ENCODE measurements around the gene GUK1.

Gene GUK1, protein sequence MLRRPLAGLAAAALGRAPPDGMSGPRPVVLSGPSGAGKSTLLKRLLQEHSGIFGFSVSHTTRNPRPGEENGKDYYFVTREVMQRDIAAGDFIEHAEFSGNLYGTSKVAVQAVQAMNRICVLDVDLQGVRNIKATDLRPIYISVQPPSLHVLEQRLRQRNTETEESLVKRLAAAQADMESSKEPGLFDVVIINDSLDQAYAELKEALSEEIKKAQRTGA

DNA sequence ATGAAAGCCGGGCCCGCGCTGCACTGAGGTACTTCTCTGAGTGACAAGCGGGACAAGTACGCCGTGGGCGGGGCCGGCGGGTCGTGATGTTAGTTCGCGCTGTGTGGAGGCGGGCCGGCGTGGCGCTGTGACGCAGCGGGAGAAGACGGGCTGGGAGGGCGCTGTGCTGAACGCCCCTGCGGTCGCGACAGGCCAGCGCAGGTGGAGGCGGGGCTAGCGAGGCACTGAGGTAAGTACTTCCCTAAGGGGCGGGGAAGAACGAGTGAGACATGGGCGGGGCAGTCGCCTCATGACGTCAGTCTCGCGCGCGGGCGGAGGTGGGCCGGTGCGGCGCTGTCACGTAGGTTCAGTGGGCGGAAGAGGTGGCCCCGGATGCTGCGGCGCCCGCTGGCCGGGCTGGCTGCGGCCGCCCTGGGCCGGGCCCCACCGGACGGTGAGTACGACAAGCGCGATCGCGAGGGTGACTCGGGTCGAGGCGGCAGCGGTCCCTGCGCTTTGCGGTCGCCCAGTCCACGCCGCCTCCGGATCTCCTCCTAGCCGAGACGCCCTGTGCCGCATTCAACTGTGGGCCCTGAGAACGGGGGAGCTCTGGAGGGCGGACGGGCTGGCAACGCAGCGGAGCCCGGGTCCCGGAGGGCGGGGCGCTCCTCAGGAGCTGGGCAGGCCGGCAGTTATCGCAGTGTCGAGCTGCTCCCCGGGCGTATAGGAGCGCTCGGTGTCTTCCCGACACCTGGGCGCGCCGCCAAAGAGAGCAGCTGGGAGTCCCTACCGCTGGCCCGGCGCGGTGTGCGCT, at the start of gene GUK1:
Gene GUK1, plus strand, starts transcription at position 349 of the 793 bp plus-strand sequence. Its CDS starts 24 bp downstream, at position 373.
- peak; percentile 100 for DNase-seq

DNA sequence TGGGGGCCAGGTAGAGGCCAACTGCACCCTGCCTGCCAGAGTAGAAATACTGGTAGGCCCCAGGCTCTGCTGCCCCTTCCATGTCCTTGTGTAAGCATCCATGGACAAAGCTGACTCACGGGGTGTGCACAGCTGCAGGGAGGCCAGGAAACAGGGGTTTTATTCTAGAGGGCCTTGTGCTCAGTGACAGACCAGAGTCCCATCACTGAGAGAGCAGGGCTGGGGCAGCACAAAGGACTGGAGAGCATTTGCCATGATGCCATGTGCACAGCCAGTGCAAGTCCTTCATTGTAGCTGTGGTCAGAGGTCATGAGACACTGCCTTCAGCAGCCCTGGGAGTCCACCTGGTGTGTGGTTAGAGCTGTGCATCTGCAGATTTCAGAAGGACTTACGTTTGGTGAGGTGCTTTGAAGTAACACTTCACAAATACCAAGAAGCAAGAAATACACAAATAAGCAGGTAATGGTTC, 49.4 kb upstream of the GUK1 start:
- DNase-seq = no peak

DNA sequence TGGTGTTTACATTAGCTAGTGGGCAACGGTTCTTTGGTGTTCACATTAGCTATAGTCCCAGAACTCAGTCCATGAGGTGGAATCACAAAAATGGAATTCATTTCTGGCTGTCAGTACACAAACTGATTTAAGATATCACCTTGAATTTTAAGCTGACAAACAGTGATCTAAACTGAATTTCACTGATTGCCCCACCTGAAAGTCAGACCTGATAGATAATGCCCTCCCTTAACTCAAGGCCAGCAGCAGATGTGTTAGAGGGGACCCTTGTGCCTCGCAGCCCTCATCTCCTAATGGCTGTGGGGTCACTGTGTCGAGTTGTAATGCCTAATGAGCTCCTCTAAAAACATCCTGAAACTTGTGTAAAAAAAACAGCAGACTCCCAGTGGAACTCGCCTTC, 49.0 kb upstream of the GUK1 start:
- DNase-seq = no peak

DNA sequence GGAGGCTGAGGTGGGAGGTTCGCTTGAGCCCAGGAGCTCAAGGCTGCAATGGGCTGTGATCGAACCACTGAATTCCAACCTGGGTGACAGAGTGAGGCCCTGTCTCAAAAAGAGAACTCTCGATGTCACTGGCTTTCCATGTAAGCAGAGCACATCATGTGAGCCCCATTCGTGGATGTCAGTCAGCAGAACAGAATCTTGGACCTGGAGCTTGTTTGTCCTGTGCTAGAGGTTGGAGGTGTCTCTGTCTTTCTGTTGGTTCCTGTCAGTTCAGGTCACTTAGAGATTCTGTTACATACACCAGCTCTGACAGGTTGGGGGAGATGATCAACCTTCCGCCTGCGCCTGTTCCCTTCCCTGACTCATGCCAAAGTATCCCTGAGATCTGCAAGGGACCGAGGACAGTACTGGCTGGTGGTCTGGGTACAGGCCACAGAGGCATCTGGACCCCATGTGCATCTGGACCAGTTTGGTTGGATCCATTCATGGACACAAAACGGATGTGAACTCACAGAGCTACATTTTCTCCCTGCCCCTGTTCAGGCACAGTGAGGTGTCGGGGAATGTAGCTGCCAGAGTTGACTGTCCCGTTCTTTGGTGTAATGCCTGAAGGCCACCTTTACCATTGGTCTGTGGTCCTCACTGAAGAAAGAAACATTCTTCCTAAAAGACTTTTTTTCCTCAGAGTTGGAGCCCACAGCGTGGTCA, 47.6 kb upstream of the GUK1 start:
- no peak for DNase-seq

DNA sequence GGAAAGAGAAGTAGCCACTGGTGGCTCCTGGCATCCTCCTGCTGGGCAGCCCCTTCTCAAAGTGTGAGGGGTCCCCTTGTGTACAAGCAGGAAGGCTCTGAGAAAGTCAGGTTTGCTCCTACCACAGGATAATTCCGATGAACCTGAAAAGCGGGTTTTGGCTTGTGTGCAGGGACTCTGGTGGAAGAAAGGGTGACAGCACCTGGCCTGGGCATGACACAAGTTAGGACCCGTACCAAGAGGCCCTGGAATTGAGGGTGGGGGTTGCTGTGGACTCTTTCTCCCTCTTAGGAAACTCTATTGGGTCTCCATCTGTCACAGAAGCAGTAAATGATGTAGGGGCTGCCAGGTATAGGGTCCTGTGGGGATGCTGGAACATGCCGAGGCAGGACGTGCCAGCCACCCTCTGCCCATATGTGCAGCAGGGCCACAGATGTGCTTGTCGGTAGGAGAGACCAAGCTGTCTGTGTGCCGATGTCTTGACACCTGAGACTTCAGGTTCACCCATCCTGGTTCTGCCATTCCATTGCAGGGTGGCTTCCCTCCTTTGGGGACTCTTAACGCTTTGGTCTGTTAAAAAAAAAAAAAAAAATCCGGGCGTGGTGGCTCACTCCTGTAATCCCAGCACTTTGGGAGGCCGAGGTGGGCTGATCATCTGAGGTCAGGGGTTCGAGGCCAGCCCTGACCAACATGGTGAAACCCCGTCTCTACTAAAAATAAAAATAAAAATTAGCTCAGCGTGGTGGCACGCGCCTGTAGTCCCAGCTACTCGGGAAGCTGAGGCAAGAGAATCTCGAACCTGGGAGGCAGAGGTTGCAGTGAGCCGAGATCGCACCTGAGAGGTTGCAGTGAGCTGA, 46.8 kb upstream of the GUK1 start:
- DNase-seq = no peak

DNA sequence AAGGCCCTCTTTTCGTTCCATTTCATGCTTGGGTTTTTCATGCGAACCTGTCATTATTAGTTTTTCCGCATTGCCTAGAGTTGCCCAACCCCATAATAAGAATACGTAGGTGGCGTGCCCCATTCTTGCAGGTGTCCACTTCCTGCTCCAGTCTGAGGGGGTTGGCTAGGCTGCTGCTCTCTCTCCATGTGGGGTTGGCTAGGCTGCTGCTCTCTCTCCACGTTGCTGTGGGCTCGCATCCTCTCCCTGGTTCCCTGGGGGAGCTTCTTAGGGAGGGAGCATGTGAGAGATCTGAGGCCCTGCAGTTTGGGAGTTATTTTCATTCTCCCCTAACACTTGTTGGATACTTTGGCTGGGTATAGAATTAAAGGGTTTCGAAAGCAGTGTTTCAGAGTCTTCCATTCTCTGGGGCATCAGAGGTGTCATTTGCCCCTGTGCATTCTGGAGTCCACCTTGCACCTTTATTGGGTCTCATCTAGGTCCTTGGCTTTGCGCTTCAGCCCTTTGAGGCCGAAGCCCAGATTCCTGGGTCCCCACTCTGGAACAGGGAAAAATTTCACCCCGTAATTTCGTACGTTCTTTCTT, 45.6 kb upstream of the GUK1 start:
- DNase-seq = no peak

DNA sequence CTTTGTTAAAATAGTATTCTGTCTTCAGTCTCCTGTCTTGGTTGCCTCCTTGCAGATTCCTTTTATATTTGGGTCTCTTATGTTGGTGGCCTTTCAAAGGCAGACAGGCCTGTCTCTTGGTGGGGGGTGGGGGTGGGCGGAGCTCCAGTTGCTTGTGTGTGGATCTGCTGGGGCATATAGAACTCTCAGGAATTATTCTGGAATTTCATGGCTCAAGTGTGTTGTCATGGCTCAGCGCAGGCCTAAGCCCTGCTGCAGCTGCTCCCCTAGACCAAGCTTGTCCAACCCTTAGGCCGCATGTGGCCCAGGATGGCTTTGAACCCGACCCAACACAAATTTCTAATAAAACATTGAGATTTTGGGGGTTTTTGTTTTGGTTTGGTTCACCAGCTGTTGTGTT, 44.9 kb upstream of the GUK1 start:
- no peak for DNase-seq

DNA sequence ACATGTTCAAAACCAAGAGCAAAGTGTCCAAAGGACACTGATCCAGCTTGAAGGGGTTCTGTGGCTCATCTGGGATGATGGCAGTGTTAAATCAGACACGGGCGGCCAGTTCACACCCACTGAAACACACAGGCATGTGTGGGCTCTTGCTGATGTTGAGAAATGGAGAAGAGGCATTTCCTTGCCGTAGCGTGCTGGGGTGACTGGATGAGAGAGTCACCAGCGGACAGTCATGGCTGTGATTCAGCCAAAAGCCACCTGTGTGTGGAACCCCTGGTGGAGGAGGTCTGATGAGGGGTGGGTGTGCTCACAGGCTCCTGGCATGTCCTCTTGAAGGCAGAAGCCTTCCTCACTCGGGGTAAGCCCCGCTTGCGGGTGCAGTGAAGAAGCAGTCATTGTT, 44.1 kb upstream of the GUK1 start:
- no peak for DNase-seq

DNA sequence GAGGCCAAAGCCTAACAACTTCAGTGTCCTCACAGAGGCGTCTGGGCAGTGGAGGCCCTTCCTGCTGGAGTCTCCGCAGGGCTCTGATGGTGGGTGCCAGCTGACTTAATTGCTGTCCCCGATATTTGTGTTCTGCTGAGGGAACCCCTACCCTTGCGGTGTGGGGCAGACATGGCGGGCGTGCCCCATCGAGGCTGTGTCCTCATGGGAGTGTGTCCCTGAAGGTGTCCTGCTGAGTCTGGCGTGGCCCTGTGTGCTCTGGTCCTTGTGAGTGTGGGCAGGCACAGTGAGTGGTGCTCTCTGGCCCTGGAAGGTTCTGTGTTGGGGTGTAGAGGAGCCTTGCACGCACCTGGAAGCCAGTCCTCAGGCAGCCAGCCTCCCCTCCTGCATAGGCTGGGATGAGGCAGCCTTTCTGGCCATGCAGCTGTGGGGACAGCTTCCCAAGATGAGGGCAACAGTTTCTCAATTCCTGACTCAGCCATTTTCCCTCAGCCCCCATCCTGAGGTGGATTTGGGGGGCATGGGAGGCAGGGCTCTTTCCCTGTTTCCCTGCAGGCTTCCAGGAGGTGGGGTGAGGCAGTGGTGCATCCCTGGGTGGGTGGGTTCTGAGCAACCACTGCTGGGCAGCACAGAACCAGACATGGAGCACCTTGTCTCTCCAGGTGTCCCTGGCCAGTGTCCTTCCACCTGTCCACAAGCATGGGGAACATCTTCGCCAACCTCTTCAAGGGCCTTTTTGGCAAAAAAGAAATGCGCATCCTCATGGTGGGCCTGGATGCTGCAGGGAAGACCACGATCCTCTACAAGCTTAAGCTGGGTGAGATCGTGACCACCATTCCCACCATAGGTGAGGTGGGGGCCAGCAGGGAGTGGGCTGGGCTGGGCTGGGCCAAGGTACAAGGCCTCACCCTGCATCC, 43.4 kb upstream of the GUK1 start:
- DNase-seq = no peak

DNA sequence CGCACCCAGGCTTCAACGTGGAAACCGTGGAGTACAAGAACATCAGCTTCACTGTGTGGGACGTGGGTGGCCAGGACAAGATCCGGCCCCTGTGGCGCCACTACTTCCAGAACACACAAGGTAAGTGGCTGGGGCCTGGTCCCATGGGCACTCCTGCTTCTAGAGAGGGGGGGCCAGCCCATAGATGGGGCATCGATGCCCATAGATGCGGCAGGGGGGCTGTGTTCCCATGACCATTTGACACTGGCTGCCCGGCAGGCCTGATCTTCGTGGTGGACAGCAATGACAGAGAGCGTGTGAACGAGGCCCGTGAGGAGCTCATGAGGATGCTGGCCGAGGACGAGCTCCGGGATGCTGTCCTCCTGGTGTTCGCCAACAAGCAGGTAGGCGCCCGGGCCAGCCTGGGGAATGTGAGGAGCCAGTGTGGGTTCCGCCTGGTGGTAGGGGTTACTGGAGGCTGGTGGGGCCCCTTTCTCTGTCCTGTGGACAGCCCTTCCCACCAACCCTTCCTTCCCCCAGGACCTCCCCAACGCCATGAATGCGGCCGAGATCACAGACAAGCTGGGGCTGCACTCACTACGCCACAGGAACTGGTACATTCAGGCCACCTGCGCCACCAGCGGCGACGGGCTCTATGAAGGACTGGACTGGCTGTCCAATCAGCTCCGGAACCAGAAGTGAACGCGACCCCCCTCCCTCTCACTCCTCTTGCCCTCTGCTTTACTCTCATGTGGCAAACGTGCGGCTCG, 42.6 kb upstream of the GUK1 start:
- no peak for DNase-seq

DNA sequence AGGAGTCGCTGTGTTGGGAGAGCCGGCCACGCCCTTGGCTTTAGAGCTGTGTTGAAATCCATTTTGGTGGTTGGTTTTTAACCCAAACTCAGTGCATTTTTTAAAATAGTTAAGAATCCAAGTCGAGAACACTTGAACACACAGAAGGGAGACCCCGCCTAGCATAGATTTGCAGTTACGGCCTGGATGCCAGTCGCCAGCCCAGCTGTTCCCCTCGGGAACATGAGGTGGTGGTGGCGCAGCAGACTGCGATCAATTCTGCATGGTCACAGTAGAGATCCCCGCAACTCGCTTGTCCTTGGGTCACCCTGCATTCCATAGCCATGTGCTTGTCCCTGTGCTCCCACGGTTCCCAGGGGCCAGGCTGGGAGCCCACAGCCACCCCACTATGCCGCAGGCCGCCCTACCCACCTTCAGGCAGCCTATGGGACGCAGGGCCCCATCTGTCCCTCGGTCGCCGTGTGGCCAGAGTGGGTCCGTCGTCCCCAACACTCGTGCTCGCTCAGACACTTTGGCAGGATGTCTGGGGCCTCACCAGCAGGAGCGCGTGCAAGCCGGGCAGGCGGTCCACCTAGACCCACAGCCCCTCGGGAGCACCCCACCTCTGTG, 41.7 kb upstream of the GUK1 start:
- DNase-seq = no peak

DNA sequence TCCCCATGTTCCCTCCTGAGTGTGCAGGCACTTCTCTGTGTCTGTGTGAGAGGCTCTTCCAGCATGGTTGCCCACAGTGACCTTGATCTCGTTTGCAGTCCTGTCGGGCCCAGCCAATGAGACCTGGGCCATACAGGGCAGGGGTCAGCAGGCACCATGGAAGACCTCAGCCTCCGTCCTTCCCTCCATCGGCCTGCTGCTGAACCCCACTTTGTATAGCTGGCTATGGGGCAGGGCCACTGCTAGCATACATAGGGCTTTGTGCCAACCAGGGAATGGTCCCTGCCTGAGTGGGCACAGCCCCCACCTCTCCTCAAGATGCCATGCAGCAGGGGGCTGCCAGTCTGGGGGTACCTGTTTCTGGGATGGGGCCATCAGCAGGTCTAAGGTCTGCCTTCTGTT, 40.7 kb upstream of the GUK1 start:
- DNase-seq = no peak

DNA sequence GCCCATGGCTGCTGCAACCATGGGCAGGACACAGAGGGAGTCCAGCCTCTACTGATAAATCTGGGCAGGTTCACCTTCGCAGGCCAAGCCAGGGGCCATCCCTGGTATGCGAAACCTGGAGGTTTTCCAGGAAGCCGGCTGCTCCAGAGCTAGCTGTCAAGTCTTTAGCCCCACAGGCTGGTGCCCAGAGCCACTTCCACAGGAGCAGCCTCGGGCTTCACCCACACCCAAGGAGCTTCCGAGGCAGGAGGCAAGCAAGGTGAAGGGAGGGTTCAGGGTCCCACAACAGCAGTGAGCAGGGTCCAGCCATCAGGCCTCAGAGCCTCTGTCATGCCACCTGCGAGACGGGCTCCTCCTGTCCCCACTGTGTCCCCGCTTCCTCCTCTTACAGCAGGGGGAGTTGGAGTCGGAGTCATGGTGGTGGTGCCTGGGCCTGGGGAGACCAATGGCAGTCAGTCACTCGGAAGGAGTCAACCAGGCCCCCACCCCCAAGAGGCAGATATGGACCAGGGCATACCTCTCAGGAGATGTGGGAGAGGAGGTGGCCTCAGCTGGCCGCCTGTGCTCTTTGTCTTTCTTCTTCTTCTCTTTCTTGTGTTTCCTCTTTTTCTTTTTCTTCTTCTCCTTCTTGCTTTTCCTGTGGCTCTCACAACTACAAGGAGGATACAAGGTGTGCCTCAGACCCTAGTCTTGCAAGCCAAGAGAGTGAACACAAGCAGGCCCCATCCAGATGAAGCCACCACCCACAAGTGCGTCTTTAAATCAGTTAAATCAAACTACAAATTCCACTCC, 39.1 kb upstream of the GUK1 start:
- no peak for DNase-seq

DNA sequence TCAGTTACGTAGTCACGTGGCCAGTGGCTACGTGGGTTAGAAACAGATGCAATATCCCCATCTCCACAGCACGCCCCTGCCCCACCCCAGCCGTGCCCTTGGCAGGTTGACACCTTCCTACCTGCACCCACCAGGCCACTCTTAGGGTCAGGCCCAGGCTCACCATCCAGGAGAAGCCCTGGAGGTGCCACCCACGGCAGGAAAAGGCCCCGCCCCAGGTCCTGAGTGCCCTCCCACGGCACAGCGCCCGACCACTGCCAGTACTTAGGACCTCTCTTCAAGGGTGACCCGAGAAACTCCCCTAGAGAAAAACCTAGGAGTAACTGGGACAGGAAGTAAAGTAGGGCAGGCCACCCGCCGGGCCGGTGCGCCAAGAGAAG, 38.5 kb upstream of the GUK1 start:
- DNase-seq = no peak

DNA sequence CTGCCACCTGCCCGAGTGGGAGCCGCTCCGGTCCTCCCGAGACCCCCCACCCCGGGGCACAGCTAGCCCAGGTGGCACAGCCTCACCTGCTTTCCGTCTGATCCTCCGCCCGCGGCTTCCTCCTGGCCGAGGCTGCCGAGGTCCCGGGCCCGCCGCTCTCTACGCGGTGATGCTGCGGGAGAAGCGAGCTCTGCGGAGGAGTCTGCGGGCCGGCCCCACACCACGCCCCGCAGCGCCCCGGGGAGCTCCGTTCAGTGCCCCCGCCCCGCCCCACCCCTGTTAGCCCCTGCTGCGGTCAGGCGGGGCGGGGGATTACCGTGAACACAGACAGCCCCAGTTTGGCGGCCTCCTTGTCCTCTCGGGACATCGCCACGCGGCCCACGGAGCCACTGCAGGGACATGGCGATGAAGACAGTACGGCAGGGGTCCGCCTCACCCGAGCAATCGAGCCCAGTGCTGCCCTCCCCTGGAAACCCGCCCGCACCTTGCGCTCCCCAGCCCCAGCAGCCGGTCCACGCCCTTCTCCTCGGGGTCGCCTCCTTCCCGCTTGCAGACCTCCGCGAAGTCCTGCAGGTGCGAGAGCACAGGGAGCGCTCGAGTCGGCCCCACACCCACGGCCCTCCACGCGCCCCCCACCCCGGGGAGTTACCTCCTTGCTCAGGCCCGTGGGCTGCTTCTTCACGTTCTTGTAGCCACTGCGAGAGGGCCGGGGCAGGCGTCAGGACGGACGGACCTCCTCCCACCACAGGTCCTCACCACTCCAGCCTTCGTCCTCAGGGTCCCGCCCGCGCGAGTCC, 37.9 kb upstream of the GUK1 start:
- peak; percentile 64 for DNase-seq

DNA sequence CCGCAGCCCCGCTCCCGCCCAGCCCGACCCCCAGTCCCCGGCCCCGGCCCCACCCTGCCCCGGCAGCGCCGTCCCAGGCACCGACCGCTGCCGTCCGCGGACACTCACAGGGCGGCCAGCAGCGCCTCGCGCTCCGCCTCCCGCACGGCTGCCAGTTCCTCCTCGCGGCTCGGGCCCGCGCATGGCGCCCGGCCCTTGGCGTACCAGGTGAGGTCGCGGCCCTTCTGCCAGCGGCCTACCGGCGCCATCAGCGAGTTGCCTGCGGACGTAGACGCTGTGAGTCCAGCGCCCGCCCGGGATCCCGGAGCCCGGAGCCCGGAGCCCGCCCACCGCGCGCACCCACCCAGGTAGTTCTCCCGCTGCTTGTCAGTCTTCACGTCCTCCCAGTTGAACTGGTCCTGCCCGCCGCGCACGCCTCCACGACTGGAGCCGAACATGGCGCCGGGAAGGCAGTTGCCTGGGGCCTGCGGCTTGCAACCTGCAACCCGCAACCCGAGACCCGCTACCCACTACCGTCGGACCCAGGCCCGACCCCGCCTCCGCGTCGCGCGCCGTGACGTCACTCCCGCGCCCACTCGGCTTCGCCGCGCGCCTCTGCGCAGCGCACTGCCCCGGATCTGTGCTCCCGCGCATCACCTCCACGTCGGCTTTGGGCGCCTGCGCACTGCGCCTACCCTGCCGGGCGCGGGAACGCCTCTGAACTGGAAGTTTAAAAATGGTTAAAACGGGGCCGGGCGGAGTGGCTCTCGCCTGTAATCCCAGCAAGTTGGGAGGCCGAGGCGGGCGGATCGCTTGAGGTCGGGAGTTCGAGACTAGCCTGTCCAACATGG, 37.1 kb upstream of the GUK1 start, which contains the start of gene C1orf35:
Gene C1orf35, minus strand, starts transcription at position 535 of the 830 bp plus-strand sequence. Its CDS starts 98 bp downstream, at position 437.
- peak; percentile 97 for DNase-seq

DNA sequence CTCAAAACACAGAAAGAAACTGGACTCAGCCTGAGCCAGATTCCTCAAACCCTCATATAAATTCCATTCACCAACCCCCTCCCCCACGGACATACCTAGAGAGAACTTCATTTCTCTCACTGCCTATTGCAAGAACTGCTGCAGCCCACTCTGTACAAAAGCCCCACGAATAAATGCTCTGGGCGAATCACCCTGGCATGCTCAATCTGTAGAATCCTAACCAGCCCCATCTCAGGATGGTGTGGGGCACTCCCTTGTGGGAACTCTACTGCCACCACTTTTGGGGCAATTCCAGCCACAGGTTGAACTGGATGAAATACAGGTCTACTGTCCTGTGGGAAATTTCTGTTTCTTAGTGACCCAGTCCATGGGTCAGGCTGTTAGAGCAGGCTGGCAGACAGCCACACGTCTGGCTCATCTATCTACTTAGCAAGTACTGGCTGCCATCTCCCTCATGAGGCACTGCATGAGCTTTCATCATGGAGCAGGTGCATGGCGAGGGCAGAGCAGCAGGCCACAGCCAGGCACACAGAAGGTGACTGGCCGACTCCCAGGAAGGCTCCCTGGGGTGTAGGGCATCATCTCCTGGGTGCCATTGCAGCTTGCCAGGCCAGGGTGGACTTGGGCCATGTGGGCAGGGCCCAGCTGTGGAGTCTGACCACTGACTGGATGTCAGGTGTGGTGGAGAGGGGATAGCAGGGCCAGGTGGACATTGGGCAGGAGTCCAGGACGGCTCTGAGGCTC, 35.4 kb upstream of the GUK1 start:
- DNase-seq = no peak
